ENCODE data around the gene STXBP5.
"Not testable (repeated sequence)": the region's sequence is repeated elsewhere in the genome, so short reads cannot be mapped to it uniquely, and the experiment has no call there.

The STXBP5 gene

GRCh38 chr6:147347882-147348575 is 143.8 kb downstream of the STXBP5 start:
- no peak for DNase-seq
- intact Hi-C loops (cut with DNase I) = no loop called here

GRCh38 chr6:147361311-147361981 is 157.2 kb downstream of the STXBP5 start:
- no peak for DNase-seq
- intact Hi-C loops (cut with DNase I) = no loop called here

- intact Hi-C loops (cut with DNase I) = no loop called here
- no peak for DNase-seq
These were observed 162.1 kb downstream of the STXBP5 start for GRCh38 chr6:147366290-147366689.

GRCh38 chr6:147371325-147371724 is 167.1 kb downstream of the STXBP5 start:
- intact Hi-C loops (cut with DNase I) = no loop called here
- DNase-seq = no peak

- DNase-seq = no peak
- intact Hi-C loops (cut with DNase I) = no loop called here
These were observed 168.6 kb downstream of the STXBP5 start for GRCh38 chr6:147372806-147373205.

GRCh38 chr6:147378819-147379218 is 174.6 kb downstream of the STXBP5 start:
- intact Hi-C loops (cut with DNase I) = no loop called here
- no peak for DNase-seq

- DNase-seq; intact Hi-C loops (cut with DNase I): not testable (repeated sequence)
These were observed 176.6 kb downstream of the STXBP5 start for GRCh38 chr6:147380841-147381240.

GRCh38 chr6:147381712-147382111 is 177.5 kb downstream of the STXBP5 start:
- intact Hi-C loops (cut with DNase I) = no loop called here
- DNase-seq = no peak

- intact Hi-C loops (cut with DNase I) = no loop called here
- DNase-seq = no peak
These were observed 178.8 kb downstream of the STXBP5 start for GRCh38 chr6:147382945-147383554.

GRCh38 chr6:147384029-147384428 is 179.8 kb downstream of the STXBP5 start:
- intact Hi-C loops (cut with DNase I) = no loop called here
- no peak for DNase-seq

GRCh38 chr6:147384737-147385710 is 180.8 kb downstream of the STXBP5 start:
- intact Hi-C loops (cut with DNase I) = no loop called here
- DNase-seq = no peak

GRCh38 chr6:147389463-147389862 is 185.2 kb downstream of the STXBP5 start:
- no peak for DNase-seq
- intact Hi-C loops (cut with DNase I) = no loop called here

GRCh38 chr6:147390909-147391536 is 186.8 kb downstream of the STXBP5 start:
- intact Hi-C loops (cut with DNase I) = loop anchor here (10.0 kb wide), 1 partner anchor 774 kb away; no protein-coding TSS in a partner anchor
- peak in 1 of 10 donors; percentile 16 for DNase-seq

GRCh38 chr6:147392917-147393625 is 188.9 kb downstream of the STXBP5 start:
- intact Hi-C loops (cut with DNase I) = loop anchor here (10.0 kb wide), 1 partner anchor 772 kb away; no protein-coding TSS in a partner anchor
- no peak for DNase-seq

- DNase-seq = no peak
- intact Hi-C loops (cut with DNase I) = loop anchor here (10.0 kb wide), 1 partner anchor 770 kb away; no protein-coding TSS in a partner anchor
These were observed 190.9 kb downstream of the STXBP5 start for GRCh38 chr6:147395158-147395557.

GRCh38 chr6:147397306-147397705 is 193.1 kb downstream of the STXBP5 start:
- no peak for DNase-seq
- intact Hi-C loops (cut with DNase I) = loop anchor here (10.0 kb wide), 1 partner anchor 767 kb away; no protein-coding TSS in a partner anchor

GRCh38 chr6:147400968-147401367 is 196.8 kb downstream of the STXBP5 start:
- no peak for DNase-seq
- intact Hi-C loops (cut with DNase I) = no loop called here

- no peak for DNase-seq
- intact Hi-C loops (cut with DNase I) = no loop called here
These were observed 197.6 kb downstream of the STXBP5 start for GRCh38 chr6:147401779-147402178.

- peak in 1 of 10 donors; percentile 79 for DNase-seq
- intact Hi-C loops (cut with DNase I) = no loop called here
These were observed 202.6 kb downstream of the STXBP5 start for GRCh38 chr6:147406783-147407182.
